Measurements from ENCODE around the gene AFF1. TPM values are rescaled to one million over a fixed set of nuclear protein-coding genes. Genes with fewer than 3 reads are reported as not detected.

AFF1 gene
- total RNA-seq, 1 experiment from 2014 or later, result 23.9 TPM

- H3K9me3 ChIP-seq (ENCODE audit: control insufficient read depth, insufficient read depth, low read depth, low read length), result no peaks in the 10 kb centered on the region
- in situ Hi-C loops (cut with HindIII; ENCODE audit: low pct_unique_long_range_greater_than_20kb, low sequenced_read_pairs), result no loop called here
- TF ChIP-seq REST (IDR thresholded peaks at IDR 0.05; ENCODE audit: insufficient read depth in 1 of 2, low read depth in 2 of 2, low read length in 1 of 2), result no peak
- TF ChIP-seq TCF7L2 (IDR thresholded peaks at IDR 0.05; ENCODE audit: low read depth, low read length), result no peak
- no peak for TF ChIP-seq SIN3A (IDR thresholded peaks at IDR 0.05; ENCODE audit: borderline replicate concordance, insufficient read depth, low read depth, low read length)
- TF ChIP-seq POLR2AphosphoS5 (IDR thresholded peaks at IDR 0.05; ENCODE audit: low read depth, low read length), result no peak
- TF ChIP-seq CTCF (IDR thresholded peaks at IDR 0.05), result no peak
- ATAC-seq (peak; percentile 90), DNase-seq (ENCODE audit: low read depth, low spot score) (no peak)
- intact Hi-C loops (cut with micrococcal nuclease; ENCODE audit: unreplicated experiment), result no loop called here
- no TSS peak for BruUV-seq (replicated peaks)
- no peaks in the 10 kb centered on the region for H3K27me3 ChIP-seq (ENCODE audit: control insufficient read depth, insufficient read depth, low read length)
- H3K36me3 ChIP-seq (ENCODE audit: control insufficient read depth, insufficient read depth, low read length), result no peaks in the 10 kb centered on the region
- peak within 1 kb of the TSS; percentile 51 for H3K27ac ChIP-seq (ENCODE audit: low read length)
- ChIA-PET CTCF (no interaction called here), POLR2A (no interaction called here)
- H3K4me1 ChIP-seq (ENCODE audit: control insufficient read depth, insufficient read depth, low read length), result peaks cover 2% of the 10 kb centered on the region; the same call in 1 of the 2 replicates
- peak within 1 kb of the TSS; percentile 64 to 66 for H3K4me3 ChIP-seq (ENCODE audit: low read depth in 2 of 2, low read length in 2 of 2)
These were observed 42.8 kb upstream of the AFF1 start, which contains the start of gene C4orf36 for GRCh38 chr4:86891762-86892635. TSS of gene C4orf36 (minus strand) at chr4:86892422. CDS start at chr4:86891520, 902 bp downstream.

- no peaks in the 10 kb centered on the region for H3K9me3 ChIP-seq (ENCODE audit: control insufficient read depth, insufficient read depth, low read depth, low read length)
- intact Hi-C loops (cut with micrococcal nuclease; ENCODE audit: unreplicated experiment), result no loop called here
- no peak for TF ChIP-seq CTCF (IDR thresholded peaks at IDR 0.05)
- no peak for TF ChIP-seq SIN3A (IDR thresholded peaks at IDR 0.05; ENCODE audit: borderline replicate concordance, insufficient read depth, low read depth, low read length)
- TF ChIP-seq POLR2AphosphoS5 (IDR thresholded peaks at IDR 0.05; ENCODE audit: low read depth, low read length), result no peak
- no peak for TF ChIP-seq REST (IDR thresholded peaks at IDR 0.05; ENCODE audit: insufficient read depth in 1 of 2, low read depth in 2 of 2, low read length in 1 of 2)
- TF ChIP-seq TCF7L2 (IDR thresholded peaks at IDR 0.05; ENCODE audit: low read depth, low read length), result no peak
- POLR2A ChIA-PET, result no interaction called here
- no peak for DNase-seq (ENCODE audit: low read depth, low spot score)
- in situ Hi-C loops (cut with HindIII; ENCODE audit: low pct_unique_long_range_greater_than_20kb, low sequenced_read_pairs), result no loop called here
- H3K4me1 ChIP-seq (ENCODE audit: control insufficient read depth, insufficient read depth, low read length), result peaks cover 2% of the 10 kb centered on the region; the same call in 1 of the 2 replicates
- H3K4me3 ChIP-seq (ENCODE audit: low read depth in 2 of 2, low read length in 2 of 2), result peak overlapping the region; percentile 64 to 66
- ATAC-seq, result no peak
- H3K27me3 ChIP-seq (ENCODE audit: control insufficient read depth, insufficient read depth, low read length), result no peaks in the 10 kb centered on the region
- BruUV-seq (replicated peaks), result no TSS peak
- CTCF ChIA-PET, result no interaction called here
- no peaks in the 10 kb centered on the region for H3K36me3 ChIP-seq (ENCODE audit: control insufficient read depth, insufficient read depth, low read length)
- H3K27ac ChIP-seq (ENCODE audit: low read length), result peak overlapping the region; percentile 51
These were observed 42.2 kb upstream of the AFF1 start for GRCh38 chr4:86892636-86892960.

All from Panc1 (cell line).